HUES64 (cell line): Measurements from ENCODE around the gene TENM4.
"Not testable (repeated sequence)": the region's sequence is repeated elsewhere in the genome, so short reads cannot be mapped to it uniquely, and the experiment has no call there.

ENCODE experiments used
- H3K27ac ChIP-seq: 2 replicates; pipeline ENCODE4 v1.7.0; 2013; ENCODE audit warnings: low read depth, low read length, inconsistent platforms
- H3K27me3 ChIP-seq: 2 replicates; pipeline ENCODE4 v1.6.1; 2013; ENCODE audit warnings: mild to moderate bottlenecking, low read length; ENCODE audit not compliant: insufficient read depth
- H3K36me3 ChIP-seq: 2 replicates; pipeline ENCODE4 v1.6.1; 2013; ENCODE audit warnings: mild to moderate bottlenecking, low read length; ENCODE audit not compliant: insufficient read depth
- H3K4me1 ChIP-seq: 2 replicates; pipeline ENCODE4 v1.6.1; 2013; ENCODE audit warnings: mild to moderate bottlenecking, low read length, moderate library complexity; ENCODE audit not compliant: insufficient read depth
- H3K4me3 ChIP-seq: 2 replicates; pipeline ENCODE4 v1.5.1; 2013; ENCODE audit warnings: mild to moderate bottlenecking, low read length, moderate library complexity
- H3K9ac ChIP-seq: 2 replicates; pipeline ENCODE4 v1.6.1; 2013; ENCODE audit warnings: mild to moderate bottlenecking, low read depth, low read length
- H3K9me3 ChIP-seq: 2 replicates; pipeline ENCODE4 v1.6.1; 2013; ENCODE audit warnings: low read depth, low read length; ENCODE audit not compliant: insufficient read depth
- WGBS: fragments of 150-250, 120-280 bp; methylation state at CpG from one replicate; pipeline ENCODE4 v1.1.7; 2013; ENCODE audit warnings: missing lambda C conversion rate; 5-methylcytosine and 5-hydroxymethylcytosine counted together

Gene TENM4

DNA sequence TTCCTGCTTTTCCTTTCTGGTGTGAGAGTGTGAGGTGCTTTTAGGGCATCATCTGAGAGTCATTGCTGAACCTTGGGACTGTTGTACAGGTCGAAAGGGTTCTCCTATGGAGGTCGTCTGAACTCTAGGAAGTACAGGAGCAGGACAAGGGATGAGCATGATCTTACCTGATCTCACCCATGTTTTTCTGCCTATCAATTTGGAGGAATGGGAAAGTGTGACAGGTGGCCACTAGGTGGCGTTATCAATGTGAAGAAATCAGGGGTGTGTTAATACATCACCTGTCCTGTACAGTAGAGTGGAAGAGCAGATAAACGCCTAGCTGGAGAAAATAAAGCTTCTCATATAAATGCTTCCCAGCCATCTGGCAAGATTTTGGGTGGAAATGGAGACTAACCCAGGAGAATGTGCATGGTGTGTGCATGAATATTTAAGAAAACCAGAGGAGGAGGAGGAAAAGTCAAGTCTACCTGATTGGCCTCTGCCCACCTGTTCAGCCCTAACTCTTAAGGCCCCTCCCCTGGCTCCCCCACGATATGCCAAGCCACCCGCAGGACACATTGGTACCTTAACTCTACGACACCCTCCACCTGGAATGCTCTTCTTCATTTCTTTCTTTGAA is 794.2 kb downstream of the TENM4 start:
- WGBS = 30% methylated on average over 7 of the region's 7 CpGs
- no peak overlapping the region for H3K9ac ChIP-seq
- no peaks in the 10 kb centered on the region for H3K9me3 ChIP-seq
- no peak overlapping the region for H3K27ac ChIP-seq
- H3K4me3 ChIP-seq = no peak overlapping the region
- H3K27me3 ChIP-seq = no peaks in the 10 kb centered on the region
- H3K36me3 ChIP-seq = no peaks in the 10 kb centered on the region
- 0 out of 2 replicates have a peak, but pooled peaks cover 2% of the 10 kb centered on the region for H3K4me1 ChIP-seq

DNA sequence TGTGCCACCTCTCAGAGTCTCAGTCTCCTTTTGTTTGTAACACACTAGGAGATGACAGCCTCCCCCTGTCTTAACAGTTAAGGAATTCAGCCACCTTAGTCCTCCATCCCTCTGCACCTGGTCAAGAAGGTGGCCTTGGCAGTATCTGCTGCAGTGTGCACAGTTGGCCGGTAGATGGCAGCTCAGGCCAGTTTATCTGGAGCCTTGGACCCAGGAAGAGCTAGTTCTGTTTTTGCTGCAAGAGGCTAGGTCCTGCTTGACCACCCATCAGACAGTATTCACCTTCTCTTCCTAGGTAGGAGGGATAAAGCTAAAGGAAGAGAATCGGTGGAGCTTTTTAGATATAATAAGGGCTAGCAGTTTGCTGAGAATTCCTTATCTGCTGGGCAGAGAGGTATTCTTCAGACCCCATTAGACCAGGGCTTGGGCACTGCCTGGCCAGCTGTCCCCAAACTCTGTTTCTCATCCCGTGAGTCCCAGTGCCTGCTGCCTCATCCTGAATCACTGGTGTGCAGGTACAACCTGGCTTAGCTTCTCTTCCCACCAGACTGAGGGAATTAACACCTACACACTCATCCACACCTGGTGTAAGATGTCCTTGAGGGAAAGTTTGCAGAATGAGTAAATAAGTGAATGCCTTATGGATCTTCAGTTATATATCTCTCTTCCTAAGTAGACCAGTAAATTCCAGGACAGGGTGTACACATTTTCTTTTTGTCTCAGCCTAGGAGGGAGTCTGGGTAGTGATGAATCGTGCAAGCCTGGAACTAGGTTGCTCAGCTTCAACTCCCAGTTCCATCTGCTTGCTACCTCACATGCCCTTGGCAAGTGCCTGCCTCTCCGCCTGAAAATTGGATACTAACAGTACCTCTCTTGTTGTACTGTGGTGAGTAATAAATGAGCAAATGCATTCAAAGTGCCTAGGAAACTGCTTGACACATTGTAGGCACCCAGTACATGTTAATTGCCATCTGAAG is 795.3 kb downstream of the TENM4 start:
- 54% methylated on average over 5 of the region's 5 CpGs for WGBS
- no peak overlapping the region for H3K27ac ChIP-seq

GRCh38 chr11:78643676-78644056 is 797.2 kb downstream of the TENM4 start:
- Histone ChIP-seq H3K27me3 (no peaks in the 10 kb centered on the region), H3K9ac (no peak overlapping the region), H3K9me3 (no peaks in the 10 kb centered on the region), H3K36me3 (no peaks in the 10 kb centered on the region), H3K4me3 (no peak overlapping the region), H3K27ac (no peak overlapping the region), H3K4me1 (no peaks in the 10 kb centered on the region)

More for the DNA sequence above, 795.3 kb downstream of the TENM4 start:
- Histone ChIP-seq H3K9me3 (no peaks in the 10 kb centered on the region), H3K4me1 (no peaks in the 10 kb centered on the region), H3K4me3 (no peak overlapping the region), H3K9ac (no peak overlapping the region), H3K27me3 (no peaks in the 10 kb centered on the region), H3K36me3 (no peaks in the 10 kb centered on the region)

- Histone ChIP-seq H3K36me3 (no peaks in the 10 kb centered on the region), H3K27me3 (no peaks in the 10 kb centered on the region), H3K4me3 (no peak overlapping the region), H3K9ac (no peak overlapping the region), H3K4me1 (no peaks in the 10 kb centered on the region), H3K9me3 (peaks cover 3% of the 10 kb centered on the region; the same call in 1 of the 2 replicates), H3K27ac (no peak overlapping the region)
- WGBS = 85% methylated on average over 5 of the region's 5 CpGs
Observed at GRCh38 chr11:78642979-78643675, 797.7 kb downstream of the TENM4 start.

DNA sequence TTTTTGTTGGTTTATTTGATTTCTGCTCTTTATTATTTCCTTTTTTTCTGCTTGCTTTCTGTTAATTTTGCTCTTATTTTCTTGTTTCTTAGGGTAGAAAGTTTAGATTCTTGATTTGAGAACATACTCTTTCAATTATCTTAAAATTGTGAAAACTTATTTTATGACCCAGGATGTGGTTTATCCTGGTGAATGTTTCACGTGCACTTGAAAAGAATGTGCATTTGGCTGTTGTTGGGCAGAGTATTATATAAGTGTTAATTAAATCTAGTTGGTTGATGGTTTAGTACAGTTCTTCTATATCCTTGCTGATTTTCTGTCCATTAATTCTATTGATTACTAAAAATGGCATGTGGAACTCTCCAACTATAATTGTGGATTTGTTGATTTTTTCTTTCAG is 799.3 kb downstream of the TENM4 start:
- H3K4me3 ChIP-seq = no peak overlapping the region
- no peak overlapping the region for H3K9ac ChIP-seq
- H3K27me3 ChIP-seq = no peaks in the 10 kb centered on the region
- H3K9me3 ChIP-seq = peaks cover 4% of the 10 kb centered on the region; the same call in 1 of the 2 replicates
- H3K4me1 ChIP-seq = no peaks in the 10 kb centered on the region
- WGBS = 95% methylated on average over 1 of the region's 1 CpG
- no peak overlapping the region for H3K27ac ChIP-seq
- no peaks in the 10 kb centered on the region for H3K36me3 ChIP-seq

GRCh38 chr11:78638704-78639380 is 802.0 kb downstream of the TENM4 start:
- H3K4me3 ChIP-seq = no peak overlapping the region
- H3K36me3 ChIP-seq = no peaks in the 10 kb centered on the region
- WGBS = 95% methylated on average over 26 of the region's 26 CpGs
- H3K27ac ChIP-seq = no peak overlapping the region
- peaks cover 4% of the 10 kb centered on the region; the same call in 1 of the 2 replicates for H3K9me3 ChIP-seq
- H3K9ac ChIP-seq = no peak overlapping the region
- no peaks in the 10 kb centered on the region for H3K4me1 ChIP-seq
- H3K27me3 ChIP-seq = no peaks in the 10 kb centered on the region

GRCh38 chr11:78637527-78637926 is 803.3 kb downstream of the TENM4 start:
- H3K4me3 ChIP-seq, H3K9ac ChIP-seq, H3K4me1 ChIP-seq, H3K9me3 ChIP-seq, H3K36me3 ChIP-seq, H3K27ac ChIP-seq, H3K27me3 ChIP-seq: not testable (repeated sequence)
- WGBS = 92% methylated on average over 5 of the region's 5 CpGs

DNA sequence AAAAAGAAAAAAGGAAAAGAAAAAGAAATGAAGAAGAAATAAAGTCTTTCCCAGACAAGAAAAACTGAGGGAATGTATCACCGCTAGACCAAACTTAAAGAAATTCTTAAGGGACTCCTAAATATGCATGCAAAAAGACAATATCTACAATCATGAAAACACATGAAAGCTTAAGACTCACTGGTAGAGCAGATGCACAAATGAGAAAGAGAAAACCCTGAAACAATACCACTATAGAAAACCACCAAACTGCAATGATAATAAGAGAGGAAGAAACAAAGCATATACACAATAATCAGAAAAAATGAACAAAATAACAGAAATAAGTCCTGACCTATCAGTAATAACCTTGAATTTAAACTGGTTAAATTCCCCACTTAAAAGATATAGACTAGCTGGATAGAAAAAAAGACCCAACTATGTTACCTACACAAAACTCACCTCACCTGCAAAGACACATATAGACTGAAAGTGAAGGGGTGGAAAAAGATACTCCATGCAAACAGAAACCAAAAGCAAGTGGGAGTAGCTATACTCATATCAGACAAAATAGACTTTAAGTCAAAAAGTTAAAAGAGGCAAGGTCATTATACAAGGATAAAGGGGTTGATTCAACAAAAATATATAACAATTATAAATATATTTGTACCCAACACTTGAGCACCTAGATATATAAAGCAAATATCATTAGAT is 804.9 kb downstream of the TENM4 start:
- H3K9ac ChIP-seq = no peak overlapping the region
- no peaks in the 10 kb centered on the region for H3K27me3 ChIP-seq
- H3K4me1 ChIP-seq = no peaks in the 10 kb centered on the region
- H3K27ac ChIP-seq = no peak overlapping the region
- 100% methylated on average over 1 of the region's 1 CpG for WGBS
- peaks cover 8% of the 10 kb centered on the region for H3K9me3 ChIP-seq
- no peaks in the 10 kb centered on the region for H3K36me3 ChIP-seq
- no peak overlapping the region for H3K4me3 ChIP-seq

GRCh38 chr11:78633516-78634310 is 807.1 kb downstream of the TENM4 start:
- H3K4me1 ChIP-seq = no peaks in the 10 kb centered on the region
- no peaks in the 10 kb centered on the region for H3K36me3 ChIP-seq
- no peak overlapping the region for H3K9ac ChIP-seq
- 87% methylated on average over 7 of the region's 7 CpGs for WGBS
- H3K27me3 ChIP-seq = no peaks in the 10 kb centered on the region
- H3K4me3 ChIP-seq = no peak overlapping the region
- peaks cover 21% of the 10 kb centered on the region for H3K9me3 ChIP-seq
- H3K27ac ChIP-seq = no peak overlapping the region
